K562 (cell line): Measurements from ENCODE around the gene BCL2L1. TPM values are rescaled to one million over a fixed set of nuclear protein-coding genes. Genes with fewer than 3 reads are reported as not detected.

ENCODE experiments used
- CLOCK ChIP-seq: fragments of 250-450 bp; sonication (Bioruptor Pico); IDR thresholded peaks from 2 replicates; pipeline ENCODE4 v1.4.0; 2020; ENCODE audit warnings: mild to moderate bottlenecking, moderate library complexity, borderline replicate concordance
- CREB3 ChIP-seq: fragments of 450-650 bp; conservative IDR thresholded peaks from 2 replicates; pipeline ENCODE4 v1.6.1; 2016; ENCODE audit warnings: missing genetic modification characterization, low read depth, mild to moderate bottlenecking, missing compliant biosample characterization, moderate library complexity
- EZH2 ChIP-seq: IDR thresholded peaks from 2 replicates; pipeline ENCODE4 v1.6.1; 2012; ENCODE audit warnings: low read depth, mild to moderate bottlenecking, inconsistent platforms, low read length, borderline replicate concordance
- JUN ChIP-seq, 2 experiments: sonication (generic) in 1 of 2; formaldehyde crosslinking in 1 of 2; IDR thresholded peaks; 2 replicates each; pipeline versions ENCODE4 v1.6.1 to v1.8.0; 2012 to 2022; ENCODE audit warnings: borderline replicate concordance in 2 of 2, mild to moderate bottlenecking in 2 of 2, improper control_type of control experiment in 1 of 2, low read depth in 1 of 2, low read length in 1 of 2, missing genetic modification reagents in 1 of 2
- MAZ ChIP-seq, 2 experiments: fragments of 450-650 bp in 1 of 2; sonication (generic) in 1 of 2; formaldehyde crosslinking; IDR thresholded peaks in 1 of 2; conservative IDR thresholded peaks in 1 of 2; 2 replicates each; pipeline versions ENCODE4 v1.4.0 to v1.5.0; 2020; ENCODE audit warnings: mild to moderate bottlenecking in 1 of 2, missing genetic modification reagents in 1 of 2
- RAD21 ChIP-seq, 2 experiments: fragments of 250-450 bp in 1 of 2; fragments of 450-650 bp in 1 of 2; sonication (Bioruptor Pico) in 1 of 2; formaldehyde crosslinking in 1 of 2; IDR thresholded peaks in 1 of 2; conservative IDR thresholded peaks in 1 of 2; 2 replicates each; pipeline versions ENCODE4 v1.4.0 to v1.8.0; 2020 to 2022; ENCODE audit warnings: mild to moderate bottlenecking in 2 of 2, moderate library complexity in 1 of 2
- RUNX1 ChIP-seq: sonication (generic); IDR thresholded peaks from 2 replicates; pipeline ENCODE4 v1.6.1; 2016; ENCODE audit warnings: antibody characterized with exemption, low read depth
- U2AF2 ChIP-seq: fragments of 200-400 bp; formaldehyde crosslinking; optimal IDR thresholded peaks from 2 replicates; pipeline ENCODE3; 2017; ENCODE audit warnings: low read depth, mild to moderate bottlenecking, low read length
- ZKSCAN8 ChIP-seq: fragments of 200-800 bp; sonication (Bioruptor generic); IDR thresholded peaks from 2 replicates; pipeline ENCODE4 v1.6.1; 2016; ENCODE audit warnings: missing genetic modification characterization, missing compliant biosample characterization
- ZNF134 ChIP-seq: fragments of 250-450 bp; sonication (Bioruptor Pico); conservative IDR thresholded peaks from 2 replicates; pipeline ENCODE4 v1.4.0; 2020
- ZNF354B ChIP-seq: fragments of 250-450 bp; sonication (Bioruptor Pico); IDR thresholded peaks from 2 replicates; pipeline ENCODE4 v1.4.0; 2020
- ZNF586 ChIP-seq: fragments of 450-650 bp; formaldehyde crosslinking; conservative IDR thresholded peaks from 2 replicates; pipeline ENCODE4 v1.4.0; 2020; ENCODE audit warnings: mild to moderate bottlenecking, moderate library complexity
- polyA plus RNA-seq, 8 experiments: library from polyadenylated mRNA; depleted of rRNA in 4 of 8; stranded (reverse) in 5 of 8; unstranded in 3 of 8; fragments of >200 nt; fragmentation: Nextera tagmentation in 2 of 8; fragmentation: Illumina TruSeq in 1 of 8; extraction: Ambion mirVana in 2 of 8; extraction: Trizol in 1 of 8; gene quantifications; 2 replicates each; pipeline versions ENCODE4 v1.2.1 to v1.2.3, GENCODE V29; 2011 to 2014; ENCODE audit warnings: inconsistent platforms in 1 of 8, missing spikeins in 1 of 8
- total RNA-seq, 7 experiments: library from RNA; depleted of rRNA in 6 of 7; stranded (reverse); fragments of >200 nt in 6 of 7; fragmentation: Illumina TruSeq in 2 of 7; extraction: Trizol in 2 of 7; gene quantifications; 2 replicates each; pipeline versions ENCODE4 v1.2.1 to v1.2.3, GENCODE V29; 2011 to 2021; ENCODE audit warnings: low replicate concordance in 1 of 7
- TF ChIP-seq, protein P1 (sequence below): fragments of 250-450 bp; sonication (Bioruptor Pico); IDR thresholded peaks from 2 replicates; pipeline ENCODE4 v1.4.0; 2020; ENCODE audit warnings: mild to moderate bottlenecking
- TF ChIP-seq, protein P2 (sequence below): fragments of 250-450 bp; sonication (Bioruptor Pico); IDR thresholded peaks from 2 replicates; pipeline ENCODE4 v1.9.0; 2021; ENCODE audit warnings: mild to moderate bottlenecking, inconsistent platforms

Gene BCL2L1
- total and polyA plus RNA-seq, 9 of the 15 experiments (the other 6 are each of a cell fraction or from before 2014, with no cell fraction given), result 3.3 to 182 (median 120) TPM

DNA sequence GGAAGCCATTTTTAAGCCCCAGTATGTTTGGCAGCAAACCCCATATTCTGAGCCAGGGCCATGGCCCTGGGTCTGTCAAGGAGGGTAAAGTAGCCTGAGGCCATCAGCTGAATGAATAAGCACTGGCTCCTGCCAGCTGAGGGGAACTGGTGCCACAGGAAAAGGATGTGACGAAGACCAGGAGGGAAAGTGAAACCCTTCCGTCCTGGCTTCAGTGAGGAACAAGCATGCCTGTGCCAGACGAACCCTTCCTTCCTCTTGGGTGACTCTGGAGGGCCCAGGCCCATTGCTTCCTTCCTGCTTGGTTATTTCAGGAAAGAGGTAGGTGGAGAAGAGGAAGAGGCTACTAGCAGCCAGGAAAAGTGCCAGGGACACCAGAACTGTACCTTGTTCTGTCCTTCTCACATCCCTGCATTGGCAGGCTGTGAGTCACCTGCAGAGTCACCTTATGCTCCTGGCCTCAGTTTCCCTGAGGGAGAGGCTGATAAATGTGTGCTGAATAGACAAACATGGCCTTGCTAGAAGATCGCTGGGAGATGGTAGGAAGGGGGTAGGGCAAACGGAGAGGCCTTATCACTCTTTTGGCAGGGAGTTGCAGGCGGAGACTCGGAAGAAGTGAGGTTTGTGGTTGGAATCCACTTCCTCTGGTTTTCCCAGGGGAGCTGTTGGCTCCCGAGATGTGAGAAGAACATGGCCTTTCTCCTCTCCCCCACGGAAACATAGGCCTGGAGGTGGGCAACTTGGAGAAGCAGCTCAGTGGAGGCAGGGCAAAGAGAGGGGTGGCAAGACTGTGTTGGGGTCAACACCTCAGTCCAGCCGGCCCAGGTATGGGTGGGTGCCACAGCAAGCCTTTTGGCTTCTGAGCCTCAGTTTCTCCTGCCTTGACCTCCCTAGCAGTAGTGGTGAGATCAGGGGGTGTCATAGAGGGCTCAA, 47.5 kb downstream of the BCL2L1 start (continued):
- TF ChIP-seq ZNF586 (CRISPR knock-in tag) (0 out of 2 replicates have a peak, but pooled peaks have one; percentile 33), RAD21 (CRISPR knock-in tag; conservative IDR thresholded peaks at IDR 0.05 in 1 of 2, IDR thresholded peaks at IDR 0.05 in 1 of 2) (peak in 1 of 2 experiments; percentile 12; a peak in 1 of 4 replicates), ZNF354B (CRISPR knock-in tag) (0 out of 2 replicates have a peak, but pooled peaks have one; percentile 10), U2AF2 (no peak), CLOCK (no peak; the same call in none of the 2 replicates), RUNX1 (peak; percentile 92), ZNF134 (peak; percentile 39), JUN (IDR thresholded peaks at IDR 0.05; ENCODE audit: borderline replicate concordance, low read depth, low read length) (peak; percentile 36; the same call in 1 of the 2 replicates), JUN (CRISPR knock-in tag; IDR thresholded peaks at IDR 0.05; ENCODE audit: borderline replicate concordance) (no peak), EZH2 (no peak), MAZ (CRISPR knock-in tag; conservative IDR thresholded peaks at IDR 0.05 in 1 of 2, IDR thresholded peaks at IDR 0.05 in 1 of 2) (peak in 1 of 2 experiments; percentile 84; a peak in 2 of 4 replicates), CREB3 (peak; percentile 79), ZKSCAN8 (CRISPR knock-in tag) (peak; percentile 83; the same call in 1 of the 2 replicates)
- TF ChIP-seq, protein P1, sequence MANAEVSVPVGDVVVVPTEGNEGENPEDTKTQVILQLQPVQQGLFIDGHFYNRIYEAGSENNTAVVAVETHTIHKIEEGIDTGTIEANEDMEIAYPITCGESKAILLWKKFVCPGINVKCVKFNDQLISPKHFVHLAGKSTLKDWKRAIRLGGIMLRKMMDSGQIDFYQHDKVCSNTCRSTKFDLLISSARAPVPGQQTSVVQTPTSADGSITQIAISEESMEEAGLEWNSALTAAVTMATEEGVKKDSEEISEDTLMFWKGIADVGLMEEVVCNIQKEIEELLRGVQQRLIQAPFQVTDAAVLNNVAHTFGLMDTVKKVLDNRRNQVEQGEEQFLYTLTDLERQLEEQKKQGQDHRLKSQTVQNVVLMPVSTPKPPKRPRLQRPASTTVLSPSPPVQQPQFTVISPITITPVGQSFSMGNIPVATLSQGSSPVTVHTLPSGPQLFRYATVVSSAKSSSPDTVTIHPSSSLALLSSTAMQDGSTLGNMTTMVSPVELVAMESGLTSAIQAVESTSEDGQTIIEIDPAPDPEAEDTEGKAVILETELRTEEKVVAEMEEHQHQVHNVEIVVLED, result no peak; the same call in 1 of the 2 replicates
- TF ChIP-seq, protein P2, sequence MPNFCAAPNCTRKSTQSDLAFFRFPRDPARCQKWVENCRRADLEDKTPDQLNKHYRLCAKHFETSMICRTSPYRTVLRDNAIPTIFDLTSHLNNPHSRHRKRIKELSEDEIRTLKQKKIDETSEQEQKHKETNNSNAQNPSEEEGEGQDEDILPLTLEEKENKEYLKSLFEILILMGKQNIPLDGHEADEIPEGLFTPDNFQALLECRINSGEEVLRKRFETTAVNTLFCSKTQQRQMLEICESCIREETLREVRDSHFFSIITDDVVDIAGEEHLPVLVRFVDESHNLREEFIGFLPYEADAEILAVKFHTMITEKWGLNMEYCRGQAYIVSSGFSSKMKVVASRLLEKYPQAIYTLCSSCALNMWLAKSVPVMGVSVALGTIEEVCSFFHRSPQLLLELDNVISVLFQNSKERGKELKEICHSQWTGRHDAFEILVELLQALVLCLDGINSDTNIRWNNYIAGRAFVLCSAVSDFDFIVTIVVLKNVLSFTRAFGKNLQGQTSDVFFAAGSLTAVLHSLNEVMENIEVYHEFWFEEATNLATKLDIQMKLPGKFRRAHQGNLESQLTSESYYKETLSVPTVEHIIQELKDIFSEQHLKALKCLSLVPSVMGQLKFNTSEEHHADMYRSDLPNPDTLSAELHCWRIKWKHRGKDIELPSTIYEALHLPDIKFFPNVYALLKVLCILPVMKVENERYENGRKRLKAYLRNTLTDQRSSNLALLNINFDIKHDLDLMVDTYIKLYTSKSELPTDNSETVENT (CRISPR knock-in tag), result 0 out of 2 replicates have a peak, but pooled peaks have one; percentile 8
